A204.1 (cell line): ENCODE measurements around the gene DDX17.
"Not testable (repeated sequence)": the region's sequence is repeated elsewhere in the genome, so short reads cannot be mapped to it uniquely, and the experiment has no call there.

ENCODE experiments used
- FAIRE-seq: peaks from 2 replicates; lab custom pipeline; 2012; peaks lifted over from hg19 to GRCh38; lab: Jason Lieb, UNC

DDX17 gene

GRCh38 chr22:38491707-38492348 lies 14.3 kb downstream of the DDX17 start:
- no peak for FAIRE-seq

GRCh38 chr22:38490915-38491314 lies 15.2 kb downstream of the DDX17 start:
- no peak for FAIRE-seq

DNA sequence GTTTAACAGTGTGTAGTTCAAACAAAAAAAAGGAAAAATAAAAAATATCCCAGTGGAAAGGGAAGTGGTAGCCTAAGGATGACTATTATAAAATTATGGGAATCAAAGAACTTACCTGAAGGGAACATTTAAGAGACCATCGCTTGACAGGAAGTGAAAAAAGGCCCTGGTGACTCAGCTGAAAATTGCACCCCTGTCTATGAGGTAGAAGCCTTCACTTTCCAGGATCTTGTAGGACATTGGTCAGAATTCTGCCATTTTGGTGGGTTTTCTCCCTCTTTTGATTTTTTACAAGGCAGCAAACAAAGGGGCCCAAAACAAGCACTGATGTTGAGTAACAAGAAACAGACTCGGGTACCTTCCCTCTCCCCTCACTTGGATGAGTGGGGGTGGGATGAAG lies 15.6 kb downstream of the DDX17 start:
- no peak for FAIRE-seq

GRCh38 chr22:38489561-38490145 lies 16.5 kb downstream of the DDX17 start:
- no peak for FAIRE-seq

GRCh38 chr22:38489142-38489541 lies 17.0 kb downstream of the DDX17 start:
- FAIRE-seq, result no peak

GRCh38 chr22:38487946-38488345 lies 18.2 kb downstream of the DDX17 start:
- no peak for FAIRE-seq

DNA sequence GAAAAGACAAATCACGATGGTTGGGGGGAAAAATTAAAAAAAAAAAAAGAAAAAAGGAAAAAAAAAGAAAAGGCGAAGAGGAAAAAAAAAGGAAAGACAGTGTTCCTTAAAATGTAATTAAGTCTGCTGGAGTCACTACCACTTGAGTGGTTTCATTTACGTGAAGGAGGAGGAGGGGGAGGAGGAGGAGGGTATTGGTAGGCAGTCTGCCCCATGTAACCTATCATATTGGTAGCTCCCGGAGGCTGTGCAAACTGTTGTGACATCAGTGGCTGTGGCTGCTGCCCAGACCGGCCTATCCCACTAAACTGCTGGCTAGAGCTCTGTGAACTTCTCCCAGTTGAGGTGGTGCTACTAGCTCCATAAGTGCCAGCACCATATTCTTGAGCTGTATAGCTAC lies 20.3 kb downstream of the DDX17 start:
- no peak for FAIRE-seq

GRCh38 chr22:38484244-38484643 lies 21.9 kb downstream of the DDX17 start:
- FAIRE-seq, result no peak

GRCh38 chr22:38482662-38483308 lies 23.3 kb downstream of the DDX17 start:
- FAIRE-seq, result no peak

GRCh38 chr22:38481871-38482332 lies 24.2 kb downstream of the DDX17 start:
- FAIRE-seq, result no peak

- FAIRE-seq, result no peak
These were observed 24.8 kb downstream of the DDX17 start for GRCh38 chr22:38481162-38481870.

GRCh38 chr22:38479096-38479837 lies 26.8 kb downstream of the DDX17 start:
- no peak for FAIRE-seq

DNA sequence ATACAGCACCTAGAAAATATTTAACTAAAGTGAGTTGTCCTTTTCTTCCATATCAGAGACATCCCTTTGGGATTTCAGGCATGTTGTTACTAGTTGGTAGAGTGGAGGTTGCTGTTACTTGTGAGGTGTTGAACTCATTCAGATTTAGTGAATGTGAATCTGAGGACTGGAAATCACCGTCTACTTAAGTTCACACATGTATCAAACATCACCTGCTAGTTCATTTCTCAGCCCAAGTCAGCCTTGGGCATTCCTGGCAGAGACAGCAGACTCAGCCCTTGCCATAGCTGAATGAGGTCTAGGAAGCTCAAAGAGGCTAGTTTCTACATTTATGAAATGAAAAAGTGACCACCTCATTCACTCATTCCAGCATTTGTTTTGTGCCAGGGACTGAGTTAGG lies 28.5 kb downstream of the DDX17 start:
- FAIRE-seq, result no peak

DNA sequence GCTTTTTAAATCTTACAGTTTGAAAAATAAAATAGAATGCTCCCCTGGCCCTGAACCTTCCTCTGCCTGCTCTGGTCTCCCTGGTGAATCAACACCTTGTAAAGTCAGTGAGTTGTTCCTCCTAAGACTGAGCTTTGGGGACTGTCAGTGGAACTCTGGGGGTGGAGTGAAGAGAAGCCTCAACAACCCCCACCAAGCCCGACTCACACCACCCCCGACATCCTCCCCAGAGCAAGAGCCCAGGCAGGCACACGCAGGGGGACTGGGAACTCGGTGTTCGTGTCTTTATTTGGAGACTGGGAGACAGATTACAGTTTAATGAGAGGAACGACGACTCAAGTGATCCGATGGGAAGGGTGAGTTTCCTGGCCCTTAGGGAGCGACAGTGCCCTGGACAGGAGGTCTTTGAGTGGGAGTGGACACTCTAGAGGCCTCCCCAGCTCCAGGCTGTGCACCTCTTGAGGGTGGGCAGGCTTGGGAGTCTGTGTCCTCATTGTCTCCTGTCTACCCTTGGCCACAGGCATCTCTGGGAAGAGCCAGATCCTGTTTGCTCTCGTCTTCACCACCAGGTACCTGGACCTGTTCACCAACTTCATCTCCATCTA lies 32.0 kb downstream of the DDX17 start:
- FAIRE-seq, result no peak

DNA sequence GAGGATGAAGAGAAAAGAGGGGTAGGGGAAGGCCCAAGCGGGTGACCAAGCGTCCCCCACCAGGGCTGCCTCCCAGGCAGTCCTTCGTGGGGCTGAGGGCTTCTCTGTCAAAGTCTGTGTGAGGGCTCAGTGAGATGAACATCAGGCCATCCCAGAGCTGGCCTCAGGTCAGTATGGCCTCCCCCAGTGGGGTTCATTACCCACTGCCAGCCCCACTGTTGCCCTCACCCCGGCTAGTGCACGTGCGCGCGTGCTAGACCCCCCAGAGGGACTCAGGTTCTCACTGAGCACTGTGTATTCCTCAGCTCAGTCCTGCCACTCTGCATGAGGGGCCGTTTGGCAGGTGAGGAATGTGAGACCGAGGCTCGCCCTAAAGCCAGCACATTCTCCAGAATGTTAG lies 34.9 kb downstream of the DDX17 start:
- FAIRE-seq, result no peak

DNA sequence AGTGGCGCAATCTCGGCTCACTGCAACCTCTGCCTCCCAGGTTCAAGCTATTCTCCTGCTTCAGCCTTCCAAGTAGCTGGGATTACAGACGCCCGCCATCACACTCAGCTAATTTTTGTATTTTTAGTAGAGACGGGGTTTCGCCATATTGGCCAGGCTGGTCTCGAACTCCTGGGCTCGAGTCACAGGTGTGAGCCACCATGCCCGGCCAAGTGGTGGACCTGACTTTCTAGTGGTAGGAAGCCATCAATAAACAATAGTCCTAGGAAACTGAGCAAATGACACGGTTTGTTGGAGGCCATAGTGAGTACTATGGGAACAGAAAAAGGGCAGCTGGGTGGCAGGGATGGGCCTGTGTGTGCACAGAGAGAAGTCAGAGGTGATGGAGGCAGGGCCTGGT lies 35.9 kb downstream of the DDX17 start:
- FAIRE-seq, result not testable (repeated sequence)

DNA sequence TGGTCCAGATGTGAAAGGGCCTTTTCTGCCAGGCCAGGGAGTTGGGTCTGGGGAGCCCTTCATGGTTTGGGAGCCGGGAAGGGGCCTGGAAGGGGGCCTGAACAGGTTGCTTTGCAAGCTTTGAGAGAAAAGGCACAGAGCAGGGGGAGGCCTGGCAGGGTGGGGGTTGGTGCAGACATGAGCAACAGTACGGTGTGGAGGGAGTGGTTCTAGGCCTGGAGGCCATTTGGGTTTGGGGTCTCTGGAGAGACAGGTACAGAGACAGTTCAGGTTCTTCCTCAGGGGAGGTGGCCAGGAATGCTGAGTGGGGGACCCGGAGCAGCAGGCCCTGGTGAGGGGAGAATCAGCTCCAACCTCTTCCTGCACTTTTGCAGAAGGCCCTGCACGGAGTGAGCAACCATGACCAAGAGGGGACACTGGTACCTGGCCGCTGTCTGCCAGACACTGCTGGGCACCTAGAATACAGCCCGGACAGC lies 36.8 kb downstream of the DDX17 start:
- no peak for FAIRE-seq

DNA sequence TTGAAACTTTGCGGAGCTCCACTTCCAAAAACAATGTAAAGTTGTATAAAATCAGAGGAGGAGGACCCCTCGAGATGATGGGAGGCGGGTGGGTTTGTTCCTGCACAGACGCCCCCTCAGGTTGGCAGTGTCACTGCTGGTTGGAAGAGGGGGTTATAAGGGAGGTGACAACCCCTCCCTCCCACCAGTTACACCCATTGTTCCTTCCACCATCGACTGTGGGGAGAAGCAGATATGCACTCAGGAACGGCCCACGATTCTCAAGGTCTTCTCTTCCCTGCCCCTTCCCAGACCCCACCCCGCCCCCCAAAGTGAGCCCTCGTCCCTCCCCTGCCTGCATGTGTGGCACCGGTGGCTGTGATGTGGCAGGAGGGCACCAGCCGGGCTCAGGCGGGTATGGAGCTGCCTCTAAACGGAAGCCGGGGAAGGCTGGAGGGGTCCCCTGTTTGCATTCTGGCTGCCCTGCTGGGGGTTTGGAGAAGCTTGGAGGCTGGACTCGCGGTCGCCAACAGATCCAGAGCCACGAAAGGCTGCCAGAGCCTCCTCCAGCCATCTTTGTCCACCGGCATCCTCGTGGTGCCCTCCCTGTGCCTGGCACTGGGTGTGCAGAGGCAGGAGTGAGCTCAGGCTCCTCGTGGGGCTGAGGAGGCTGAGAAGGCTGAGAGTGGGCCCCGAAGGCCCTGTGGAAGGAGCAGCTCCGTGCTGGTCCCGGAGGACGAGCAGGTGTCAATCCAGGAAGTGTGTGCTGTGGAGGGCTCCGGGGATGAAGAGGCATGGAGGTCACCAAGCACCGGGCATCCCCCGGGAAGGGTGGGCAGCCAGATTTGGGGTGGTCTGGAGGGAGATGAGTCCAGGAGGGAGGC lies 37.4 kb downstream of the DDX17 start:
- no peak for FAIRE-seq

- no peak for FAIRE-seq
These were observed 38.1 kb downstream of the DDX17 start, which contains the start of gene KDELR3 for GRCh38 chr22:38467904-38468442. Gene KDELR3, plus strand, starts transcription at chr22:38468096. Its CDS starts 138 bp downstream, at chr22:38468234.

- FAIRE-seq, result no peak
These were observed 38.6 kb downstream of the DDX17 start for GRCh38 chr22:38467438-38467903.
